Endothelial cell of umbilical vein (primary cell): ENCODE data around the gene SPEN. TPM values are rescaled to one million over a fixed set of nuclear protein-coding genes. Genes with fewer than 3 reads are reported as not detected.

Source experiments
- BruUV-seq: library from RNA; stranded (reverse); fragments of 400-500 nt; replicated peaks from 2 replicates; lab custom pipeline; 2021; lab: Mats Ljungman, UMichigan
- CTCF ChIA-PET: fragments of 300-600, 350-600 bp; sonication (Branson Sonifier 250); formaldehyde crosslinking; loops from one replicate; lab custom pipeline; 2021; ENCODE audit warnings: antibody characterized with exemption, inconsistent platforms; lab: Charles Lee
- POLR2A ChIA-PET: fragments of 300-600, 350-600 bp; sonication (Branson Sonifier 250); formaldehyde crosslinking; loops from one replicate; lab custom pipeline; 2021; ENCODE audit warnings: antibody characterized with exemption, inconsistent platforms; lab: Charles Lee
- DNase-seq: peaks from one replicate; pipeline ENCODE4 v3.0.0-alpha.2; 2011; ENCODE audit warnings: low read depth, low spot score
- FAIRE-seq: peaks from 2 replicates; lab custom pipeline; 2011; peaks lifted over from hg19 to GRCh38; lab: Jason Lieb, UNC
- H2AFZ ChIP-seq: 2 replicates; pipeline ENCODE4 v1.6.0; 2012; ENCODE audit warnings: low read depth, low read length, control low read depth, inconsistent platforms
- H3K27ac ChIP-seq: 2 replicates; pipeline ENCODE4 v1.5.1; 2011; ENCODE audit warnings: low read depth, mild to moderate bottlenecking, control low read depth, low read length, moderate library complexity; ENCODE audit not compliant: insufficient read depth
- H3K27me3 ChIP-seq, 2 experiments: 2 replicates each; pipeline versions ENCODE4 v1.6.0 to v1.6.1; 2011; ENCODE audit warnings: low read length in 2 of 2, mixed read lengths in 1 of 2; ENCODE audit not compliant: control insufficient read depth in 2 of 2, insufficient read depth in 2 of 2
- H3K36me3 ChIP-seq, 2 experiments: 2 replicates in 1 of 2; 3 replicates in 1 of 2; pipeline ENCODE4 v1.5.1; 2011; ENCODE audit warnings: low read length in 2 of 2, mild to moderate bottlenecking in 1 of 2, moderate library complexity in 1 of 2; ENCODE audit not compliant: control insufficient read depth in 2 of 2, insufficient read depth in 2 of 2; ENCODE audit errors: extremely low read depth in 1 of 2
- H3K4me1 ChIP-seq: 3 replicates; pipeline ENCODE4 v1.5.1; 2011; ENCODE audit warnings: mild to moderate bottlenecking, low read length; ENCODE audit not compliant: control insufficient read depth, insufficient read depth; ENCODE audit errors: extremely low read depth
- H3K4me2 ChIP-seq: 2 replicates; pipeline ENCODE4 v1.6.1; 2011; ENCODE audit warnings: low read length, control low read depth, mixed read lengths; ENCODE audit not compliant: insufficient read depth
- H3K4me3 ChIP-seq, 3 experiments: fragments of 200-600 bp in 1 of 3; sonication (generic), shearing (Covaris generic) in 1 of 3; replicated peaks in 1 of 3; 2 replicates each; pipeline ENCODE4 v1.5.1; 2011 to 2016; ENCODE audit warnings: control low read depth in 3 of 3, low read length in 3 of 3, mild to moderate bottlenecking in 2 of 3, inconsistent platforms in 1 of 3, low read depth in 1 of 3, moderate library complexity in 1 of 3; ENCODE audit not compliant: insufficient read depth in 1 of 3
- H3K79me2 ChIP-seq: 2 replicates; pipeline ENCODE4 v1.6.0; 2012; ENCODE audit warnings: low read length, inconsistent platforms; ENCODE audit not compliant: control insufficient read depth, insufficient read depth
- H3K9ac ChIP-seq: replicated peaks from 2 replicates; pipeline ENCODE3; 2011; ENCODE audit warnings: low read length, control low read depth; ENCODE audit not compliant: insufficient read depth; ENCODE audit errors: extremely low read depth
- H3K9me1 ChIP-seq: replicated peaks from 3 replicates; pipeline ENCODE4 v1.6.0; 2011; ENCODE audit warnings: mild to moderate bottlenecking, low read length; ENCODE audit not compliant: control insufficient read depth, insufficient read depth; ENCODE audit errors: extremely low read depth
- H3K9me3 ChIP-seq: replicated peaks from 2 replicates; pipeline ENCODE4 v1.5.1; 2012; ENCODE audit warnings: low read length, inconsistent platforms; ENCODE audit not compliant: control insufficient read depth, insufficient read depth
- H4K20me1 ChIP-seq: replicated peaks from 2 replicates; pipeline ENCODE3; 2011; ENCODE audit warnings: mild to moderate bottlenecking, low read length; ENCODE audit not compliant: control insufficient read depth, insufficient read depth; ENCODE audit errors: extremely low read depth
- EZH2 ChIP-seq: IDR thresholded peaks from 2 replicates; pipeline ENCODE4 v1.6.1; 2012; ENCODE audit warnings: borderline replicate concordance, low read depth, mild to moderate bottlenecking, moderate library complexity, low read length, inconsistent platforms; ENCODE audit not compliant: severe bottlenecking
- FOS ChIP-seq: IDR thresholded peaks from 2 replicates; pipeline ENCODE4 v1.6.1; 2011; ENCODE audit warnings: mild to moderate bottlenecking, low read length, moderate library complexity, borderline replicate concordance; ENCODE audit not compliant: insufficient read depth
- GATA2 ChIP-seq: IDR thresholded peaks from 2 replicates; pipeline ENCODE4 v1.7.0; 2011; ENCODE audit warnings: low read depth, mild to moderate bottlenecking, moderate library complexity, mixed read lengths, low read length; ENCODE audit not compliant: insufficient read length, insufficient read depth
- JUN ChIP-seq: IDR thresholded peaks from 2 replicates; pipeline ENCODE4 v1.6.1; 2011; ENCODE audit warnings: borderline replicate concordance, low read depth; ENCODE audit not compliant: insufficient read length, insufficient read depth
- MYC ChIP-seq: IDR thresholded peaks from one replicate; pipeline ENCODE4 v1.6.1; 2011; ENCODE audit warnings: mild to moderate bottlenecking, low read depth, low read length
- POLR2A ChIP-seq: IDR thresholded peaks from 2 replicates; pipeline ENCODE4 v1.6.1; 2012; ENCODE audit warnings: low read depth, mild to moderate bottlenecking, control low read depth, low read length
- POLR2AphosphoS5 ChIP-seq: IDR thresholded peaks from 2 replicates; pipeline ENCODE4 v1.6.1; 2012; ENCODE audit warnings: low read depth, mild to moderate bottlenecking, control low read depth, low read length, moderate library complexity; ENCODE audit not compliant: insufficient read depth
- dilution Hi-C: fragments of 300-500 bp; cut with MboI; formaldehyde crosslinking; loops from one replicate; pipeline ENCODE4 v1.15.0; 2019; ENCODE audit warnings: low sequenced_read_pairs; ENCODE audit not compliant: extremely low pct_ligation_motif_present
- intact Hi-C: fragments of 100-400 bp; cut with micrococcal nuclease; formaldehyde crosslinking; loops from one replicate; pipeline ENCODE4 v1.10.0; 2022
- polyA plus RNA-seq, 4 experiments: library from polyadenylated mRNA; depleted of rRNA in 3 of 4; stranded (reverse) in 3 of 4; unstranded in 1 of 4; fragments of >200 nt; gene quantifications; 2 replicates each; pipeline versions ENCODE4 v1.2.1 to v1.2.3, GENCODE V29; 2011 to 2012; ENCODE audit warnings: missing spikeins in 1 of 4
- total RNA-seq: library from RNA; stranded (reverse); gene quantifications from 2 replicates; pipeline ENCODE4 v1.2.3, GENCODE V29; 2021
- TF ChIP-seq, protein P1 (sequence below): IDR thresholded peaks from 2 replicates; pipeline ENCODE4 v1.6.1; 2011; ENCODE audit not compliant: insufficient read depth, insufficient read length
- TF ChIP-seq, protein P2 (sequence below), 2 donors: IDR thresholded peaks; 1 replicate in 1 of 2; 2 replicates in 1 of 2; pipeline ENCODE4 v1.5.1; 2011; ENCODE audit warnings: low read length in 2 of 2, mild to moderate bottlenecking in 2 of 2, moderate library complexity in 2 of 2, control low read depth in 1 of 2, inconsistent platforms in 1 of 2, low read depth in 1 of 2; ENCODE audit not compliant: insufficient read depth in 1 of 2; ENCODE audit errors: extremely low read depth in 1 of 2

The SPEN gene
- total and polyA plus RNA-seq, 2 donors (not counting 3 experiments of a cell fraction or from before 2014, with no cell fraction given), result 9.3 to 44.4 TPM

DNA sequence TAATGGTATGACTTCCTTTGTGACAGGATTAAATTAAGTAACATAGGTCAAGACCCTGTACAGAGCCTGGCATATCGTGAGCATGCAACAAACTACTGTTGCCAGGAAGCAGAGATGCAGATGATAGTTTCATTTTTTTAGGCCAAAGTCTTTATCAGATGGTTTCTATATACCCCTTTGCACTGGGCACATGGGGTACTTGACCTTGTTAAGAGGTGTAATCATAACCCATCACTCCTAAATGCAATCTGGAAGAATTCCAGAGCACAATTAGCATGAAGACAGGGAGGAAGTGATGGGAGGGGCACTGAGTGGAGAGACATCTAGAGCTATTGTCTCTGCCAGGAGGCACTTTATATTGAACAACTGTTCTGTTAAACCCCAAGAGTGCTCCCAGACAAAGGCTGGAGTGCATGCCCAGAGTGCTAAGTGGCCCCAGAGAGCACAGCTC lies 106.3 kb downstream of the SPEN start:
- Histone ChIP-seq H3K9me1 (no peaks in the 10 kb centered on the region), H3K9ac (no peak overlapping the region), H4K20me1 (no peaks in the 10 kb centered on the region), H3K27me3 (no peaks in the 10 kb centered on the region), H3K27ac (peak overlapping the region; percentile 75), H3K36me3 (no peaks in the 10 kb centered on the region), H3K79me2 (peaks cover 61% of the 10 kb centered on the region), H3K4me2 (peak overlapping the region; percentile 52), H2AFZ (no peak overlapping the region), H3K4me1 (peaks cover 79% of the 10 kb centered on the region), H3K9me3 (no peaks in the 10 kb centered on the region), H3K4me3 (no peak overlapping the region)
- CTCF ChIA-PET, result interaction anchor here (0.6 to 1.1 kb wide), 4 partner anchors 13 to 162 kb away, joined by 3 to 4 read pairs (median 4); no protein-coding TSS in a partner anchor
- intact Hi-C loops, result loop anchor here (2.0 kb wide), 1 partner anchor 41 kb away; no protein-coding TSS in a partner anchor
- dilution Hi-C loops, result no loop called here
- peak; percentile 79 for FAIRE-seq
- TF ChIP-seq EZH2, result no peak
- TF ChIP-seq, protein P1, sequence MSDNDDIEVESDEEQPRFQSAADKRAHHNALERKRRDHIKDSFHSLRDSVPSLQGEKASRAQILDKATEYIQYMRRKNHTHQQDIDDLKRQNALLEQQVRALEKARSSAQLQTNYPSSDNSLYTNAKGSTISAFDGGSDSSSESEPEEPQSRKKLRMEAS, result no peak
- peak; percentile 32 for TF ChIP-seq GATA2
- TF ChIP-seq FOS, result no peak
- no peak for TF ChIP-seq POLR2AphosphoS5
- DNase-seq, result peak; percentile 35
- no TSS peak for BruUV-seq
- POLR2A ChIA-PET, result no interaction called here

DNA sequence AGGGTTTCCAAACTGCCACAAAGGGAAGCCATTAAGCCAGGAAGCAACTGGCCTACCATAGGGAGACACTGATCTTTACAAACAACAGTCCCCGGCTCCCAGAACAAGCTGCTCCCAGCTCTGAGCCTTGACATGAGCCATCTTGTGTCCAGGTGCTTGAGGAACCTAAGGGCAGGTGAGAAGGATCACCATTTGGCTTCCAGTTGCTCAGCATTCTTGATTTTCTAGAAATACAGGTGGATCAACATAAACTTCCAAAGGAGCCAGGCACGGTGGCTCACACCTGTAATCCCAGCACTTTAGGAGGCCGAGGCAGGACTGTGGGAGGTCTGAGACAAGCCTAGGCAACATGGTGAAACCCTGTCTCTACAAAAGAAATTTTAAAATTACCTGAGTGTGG lies 106.8 kb downstream of the SPEN start:
- Histone ChIP-seq H3K9me3 (no peaks in the 10 kb centered on the region), H3K79me2 (peaks cover 61% of the 10 kb centered on the region), H4K20me1 (no peaks in the 10 kb centered on the region), H2AFZ (no peak overlapping the region), H3K4me3 (no peak overlapping the region), H3K27me3 (no peaks in the 10 kb centered on the region), H3K36me3 (no peaks in the 10 kb centered on the region), H3K27ac (peak overlapping the region; percentile 75), H3K4me1 (peaks cover 78% of the 10 kb centered on the region), H3K9me1 (no peaks in the 10 kb centered on the region), H3K9ac (no peak overlapping the region), H3K4me2 (peak overlapping the region; percentile 52)
- intact Hi-C loops, result no loop called here
- ChIA-PET POLR2A (interaction anchor here (0.6 kb wide), 1 partner anchor 18 kb away, joined by 3 read pairs; no protein-coding TSS in a partner anchor), CTCF (interaction anchor here (0.7 to 1.1 kb wide), 3 partner anchors 12 to 162 kb away, joined by 3 to 4 read pairs (median 4); no protein-coding TSS in a partner anchor)
- FAIRE-seq, result no peak
- TF ChIP-seq, protein P2, sequence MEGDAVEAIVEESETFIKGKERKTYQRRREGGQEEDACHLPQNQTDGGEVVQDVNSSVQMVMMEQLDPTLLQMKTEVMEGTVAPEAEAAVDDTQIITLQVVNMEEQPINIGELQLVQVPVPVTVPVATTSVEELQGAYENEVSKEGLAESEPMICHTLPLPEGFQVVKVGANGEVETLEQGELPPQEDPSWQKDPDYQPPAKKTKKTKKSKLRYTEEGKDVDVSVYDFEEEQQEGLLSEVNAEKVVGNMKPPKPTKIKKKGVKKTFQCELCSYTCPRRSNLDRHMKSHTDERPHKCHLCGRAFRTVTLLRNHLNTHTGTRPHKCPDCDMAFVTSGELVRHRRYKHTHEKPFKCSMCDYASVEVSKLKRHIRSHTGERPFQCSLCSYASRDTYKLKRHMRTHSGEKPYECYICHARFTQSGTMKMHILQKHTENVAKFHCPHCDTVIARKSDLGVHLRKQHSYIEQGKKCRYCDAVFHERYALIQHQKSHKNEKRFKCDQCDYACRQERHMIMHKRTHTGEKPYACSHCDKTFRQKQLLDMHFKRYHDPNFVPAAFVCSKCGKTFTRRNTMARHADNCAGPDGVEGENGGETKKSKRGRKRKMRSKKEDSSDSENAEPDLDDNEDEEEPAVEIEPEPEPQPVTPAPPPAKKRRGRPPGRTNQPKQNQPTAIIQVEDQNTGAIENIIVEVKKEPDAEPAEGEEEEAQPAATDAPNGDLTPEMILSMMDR (IDR thresholded peaks at IDR 0.05; ENCODE audit: extremely low read depth in 1 of 2, insufficient read depth in 1 of 2, low read depth in 1 of 2, low read length in 2 of 2), result no peak
- TF ChIP-seq GATA2 (no peak), POLR2A (no peak), JUN (no peak), POLR2AphosphoS5 (no peak), FOS (no peak), MYC (no peak), EZH2 (no peak)
- TF ChIP-seq, protein P1, result no peak
- no peak for DNase-seq
- no TSS peak for BruUV-seq
- dilution Hi-C loops, result no loop called here
